H9 (cell line): Measurements from ENCODE around the gene MARCHF3. TPM values are rescaled to one million over a fixed set of nuclear protein-coding genes. Genes with fewer than 3 reads are reported as not detected.

Experiments
- DNase-seq: peaks from one replicate; pipeline ENCODE4 v3.0.0-alpha.2; 2017
- H2AFZ ChIP-seq: one replicate; pipeline ENCODE4 v1.6.1; 2013; ENCODE audit warnings: mild to moderate bottlenecking, low read length, control low read depth, moderate library complexity
- H2AK5ac ChIP-seq: 2 replicates; pipeline ENCODE4 v1.6.1; 2013; ENCODE audit warnings: low read length, control low read depth, mixed read lengths; ENCODE audit not compliant: insufficient read length
- H2BK120ac ChIP-seq: one replicate; pipeline ENCODE4 v1.6.1; 2013; ENCODE audit warnings: low read depth, mild to moderate bottlenecking, low read length, control low read depth, inconsistent platforms; ENCODE audit not compliant: poor library complexity, severe bottlenecking
- H2BK12ac ChIP-seq: 2 replicates; pipeline ENCODE4 v1.6.1; 2013; ENCODE audit warnings: low read length, control low read depth, mixed read lengths, low read depth; ENCODE audit not compliant: insufficient read length
- H2BK15ac ChIP-seq: 2 replicates; pipeline ENCODE4 v1.6.1; 2013; ENCODE audit warnings: low read depth, low read length, control low read depth
- H2BK20ac ChIP-seq: one replicate; pipeline ENCODE4 v1.6.1; 2013; ENCODE audit warnings: low read depth, mild to moderate bottlenecking, low read length, control low read depth, inconsistent platforms; ENCODE audit not compliant: poor library complexity, severe bottlenecking
- H2BK5ac ChIP-seq: 2 replicates; pipeline ENCODE4 v1.6.1; 2013; ENCODE audit warnings: low read length, control low read depth, mixed read lengths; ENCODE audit not compliant: insufficient read length
- H3K14ac ChIP-seq: 2 replicates; pipeline ENCODE4 v1.6.1; 2013; ENCODE audit warnings: low read length, control low read depth; ENCODE audit not compliant: insufficient read depth
- H3K18ac ChIP-seq: 2 replicates; pipeline ENCODE4 v1.6.1; 2013; ENCODE audit warnings: low read depth, mild to moderate bottlenecking, mixed read lengths, low read length, control low read depth; ENCODE audit not compliant: insufficient read length
- H3K23ac ChIP-seq: 2 replicates; pipeline ENCODE4 v1.6.1; 2013; ENCODE audit warnings: low read length, control low read depth, mixed read lengths, low read depth; ENCODE audit not compliant: insufficient read length
- H3K23me2 ChIP-seq: 2 replicates; pipeline ENCODE4 v1.6.1; 2013; ENCODE audit warnings: low read depth, mild to moderate bottlenecking, mixed read lengths, low read length, control low read depth; ENCODE audit not compliant: insufficient read length, poor library complexity, severe bottlenecking
- H3K27ac ChIP-seq: 2 replicates; pipeline ENCODE4 v1.5.1; 2013; ENCODE audit warnings: low read length, control low read depth, mixed read lengths, low read depth; ENCODE audit not compliant: insufficient read length
- H3K27me3 ChIP-seq: 2 replicates; pipeline ENCODE4 v1.6.1; 2013; ENCODE audit warnings: low read length, control low read depth, inconsistent platforms; ENCODE audit not compliant: insufficient read depth
- H3K4ac ChIP-seq: 2 replicates; pipeline ENCODE4 v1.6.1; 2013; ENCODE audit warnings: low read depth, mild to moderate bottlenecking, control low read depth, inconsistent platforms, low read length, moderate library complexity
- H3K4me1 ChIP-seq: 2 replicates; pipeline ENCODE4 v1.6.1; 2013; ENCODE audit warnings: low read length, control low read depth, inconsistent platforms; ENCODE audit not compliant: insufficient read depth
- H3K4me2 ChIP-seq: 2 replicates; pipeline ENCODE4 v1.6.1; 2013; ENCODE audit warnings: low read length, control low read depth, mixed read lengths; ENCODE audit not compliant: insufficient read length, insufficient read depth
- H3K56ac ChIP-seq: 2 replicates; pipeline ENCODE4 v1.6.1; 2013; ENCODE audit warnings: low read depth, mild to moderate bottlenecking, mixed read lengths, low read length, control low read depth; ENCODE audit not compliant: insufficient read length
- H3K79me1 ChIP-seq: 2 replicates; pipeline ENCODE4 v1.6.1; 2013; ENCODE audit warnings: low read depth, mild to moderate bottlenecking, moderate library complexity, low read length, control low read depth, inconsistent platforms; ENCODE audit not compliant: insufficient read depth, poor library complexity, severe bottlenecking
- H3K79me2 ChIP-seq: 2 replicates; pipeline ENCODE4 v1.6.1; 2013; ENCODE audit warnings: low read length, control low read depth, inconsistent platforms; ENCODE audit not compliant: insufficient read depth
- H3K9ac ChIP-seq: 2 replicates; pipeline ENCODE4 v1.6.1; 2013; ENCODE audit warnings: low read length, control low read depth, mixed read lengths; ENCODE audit not compliant: insufficient read length; ENCODE audit errors: extremely low read depth
- H3K9me3 ChIP-seq: one replicate; pipeline ENCODE4 v1.6.1; 2013; ENCODE audit warnings: low read depth, low read length, inconsistent platforms; ENCODE audit not compliant: control insufficient read depth
- H3T11ph ChIP-seq: one replicate; pipeline ENCODE4 v1.6.1; 2013; ENCODE audit warnings: mild to moderate bottlenecking, low read length, control low read depth, inconsistent platforms
- H4K20me1 ChIP-seq: one replicate; pipeline ENCODE4 v1.6.1; 2013; ENCODE audit not compliant: control insufficient read depth, insufficient read length, insufficient read depth
- H4K5ac ChIP-seq: 2 replicates; pipeline ENCODE4 v1.6.1; 2013; ENCODE audit warnings: low read depth, mild to moderate bottlenecking, mixed read lengths, low read length, control low read depth; ENCODE audit not compliant: insufficient read length
- H4K8ac ChIP-seq: replicated peaks from 2 replicates; pipeline ENCODE4 v1.6.1; 2013; ENCODE audit warnings: low read length, control low read depth, mixed read lengths, low read depth; ENCODE audit not compliant: insufficient read length
- H4K91ac ChIP-seq: 2 replicates; pipeline ENCODE4 v1.6.1; 2013; ENCODE audit warnings: low read depth, mild to moderate bottlenecking, moderate library complexity, mixed read lengths, low read length, control low read depth; ENCODE audit not compliant: insufficient read length
- H3K27ac Mint-ChIP-seq, 3 experiments: 2 replicates in 2 of 3; 3 replicates in 1 of 3; pipeline ENCODE4 v1.8.0; 2020 to 2021; ENCODE audit warnings: mixed read lengths in 3 of 3, mild to moderate bottlenecking in 1 of 3, moderate library complexity in 1 of 3
- H3K27me3 Mint-ChIP-seq: 2 replicates; pipeline ENCODE4 v1.8.0; 2021; ENCODE audit warnings: low read depth, mild to moderate bottlenecking, moderate library complexity, mixed read lengths
- H3K36me3 Mint-ChIP-seq, 3 experiments: 2 replicates in 2 of 3; 3 replicates in 1 of 3; pipeline ENCODE4 v1.8.0; 2020 to 2021; ENCODE audit warnings: low read depth in 3 of 3, mixed read lengths in 3 of 3; ENCODE audit not compliant: insufficient read depth in 1 of 3
- H3K4me1 Mint-ChIP-seq, 2 experiments: 2 replicates each; pipeline ENCODE4 v1.8.0; 2020; ENCODE audit warnings: mixed read lengths in 2 of 2
- H3K4me3 Mint-ChIP-seq, 2 experiments: 2 replicates in 1 of 2; 3 replicates in 1 of 2; pipeline ENCODE4 v1.8.0; 2020 to 2021; ENCODE audit warnings: mild to moderate bottlenecking in 2 of 2, mixed read lengths in 2 of 2, moderate library complexity in 1 of 2
- H3K9me3 Mint-ChIP-seq, 2 experiments: 2 replicates in 1 of 2; 3 replicates in 1 of 2; pipeline ENCODE4 v1.8.0; 2020; ENCODE audit warnings: mild to moderate bottlenecking in 2 of 2, mixed read lengths in 2 of 2, moderate library complexity in 1 of 2
- WGBS: extraction: QIAGEN DNeasy Blood & Tissue Kit; methylation state at CpG from one replicate; pipeline ENCODE4 v1.1.7; 2013; ENCODE audit warnings: missing lambda C conversion rate, low lambda C conversion rate, mixed read lengths; ENCODE audit not compliant: insufficient read length; ENCODE audit errors: extremely low coverage; 5-methylcytosine and 5-hydroxymethylcytosine counted together
- total RNA-seq: library from RNA; stranded (reverse); gene quantifications from 2 replicates; pipeline ENCODE4 v1.2.1, GENCODE V29; 2021
- TF ChIP-seq, protein P1 (sequence below): fragments of 200-600 bp; sonication (generic); conservative IDR thresholded peaks from 3 replicates; pipeline ENCODE4 v1.8.0; 2021; ENCODE audit warnings: antibody characterized with exemption, mild to moderate bottlenecking

MARCHF3 gene
- total RNA-seq, 1 experiment from 2014 or later, result 17.7 TPM

DNA sequence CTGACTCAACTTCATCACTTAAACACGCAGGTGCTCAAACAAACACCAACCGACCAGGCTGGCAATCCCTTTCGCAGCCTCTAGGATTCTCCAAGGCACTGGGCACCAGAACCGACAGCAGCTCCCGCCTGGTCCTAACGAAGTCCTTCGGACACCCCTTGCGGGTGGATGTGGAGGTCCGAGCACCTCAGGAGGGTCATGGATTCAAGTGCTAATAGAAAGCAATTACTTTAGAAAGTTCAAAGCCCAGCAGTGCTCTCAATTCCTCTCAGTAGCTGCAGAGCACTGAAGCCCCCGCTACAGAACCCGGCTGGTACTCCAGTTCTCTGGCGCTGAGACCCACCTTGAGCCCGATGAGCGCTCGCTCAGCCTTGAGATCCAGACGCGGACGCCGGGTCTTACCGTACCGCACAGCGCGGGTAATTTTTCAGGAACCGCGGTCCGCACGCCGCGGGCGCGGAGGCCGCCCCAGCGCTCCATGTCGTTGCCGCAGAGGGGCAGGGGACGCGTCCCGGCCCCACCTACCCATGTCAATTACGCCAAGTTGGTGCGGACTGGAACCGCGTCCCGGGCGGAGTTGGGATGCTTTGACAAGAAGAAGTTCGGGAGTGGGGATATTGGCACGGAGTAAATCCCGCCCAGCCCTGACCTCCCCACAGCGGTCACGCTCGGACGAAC is 638 bp downstream of the MARCHF3 start:
- Histone ChIP-seq H3K18ac (no peak overlapping the region), H2BK12ac (no peak overlapping the region), H3K4me1 (0 out of 2 replicates have a peak, but pooled peaks cover 2% of the 10 kb centered on the region), H3K56ac (no peak overlapping the region), H2AFZ (no peak overlapping the region), H4K8ac (no peak overlapping the region), H3K23ac (no peak overlapping the region), H2BK15ac (no peak overlapping the region), H3K27me3 (no peaks in the 10 kb centered on the region; the same call in 1 of the 2 replicates), H4K91ac (no peak overlapping the region), H3K27ac (no peak overlapping the region), H3K23me2 (peaks cover 18% of the 10 kb centered on the region), H3T11ph (no peak overlapping the region), H3K79me1 (no peaks in the 10 kb centered on the region), H2AK5ac (no peak overlapping the region), H3K9me3 (no peaks in the 10 kb centered on the region), H3K4me2 (peak overlapping the region; percentile 55), H3K14ac (0 out of 2 replicates have a peak overlapping the region, but pooled peaks have one; percentile 39), H3K4ac (no peak overlapping the region), H3K79me2 (no peaks in the 10 kb centered on the region), H4K5ac (no peak overlapping the region), H4K20me1 (no peaks in the 10 kb centered on the region), H2BK20ac (no peak overlapping the region), H2BK5ac (no peak overlapping the region), H2BK120ac (no peak overlapping the region), H3K9ac (peak overlapping the region; percentile 62)
- no CpG with 5 or more reads among the region's 51 CpGs for WGBS
- H3K4me3 Mint-ChIP-seq, result peak overlapping the region; percentile 81 to 88
- peaks cover 0 to 3% of the 10 kb centered on the region in 2 experiments; a peak in 1 of 5 replicates for H3K9me3 Mint-ChIP-seq
- H3K36me3 Mint-ChIP-seq, result peaks cover 0 to 4% (median 0%) of the 10 kb centered on the region in 3 experiments; a peak in 1 of 7 replicates
- peaks cover 48% of the 10 kb centered on the region for H3K27me3 Mint-ChIP-seq
- DNase-seq, result peak; percentile 77
- H3K27ac Mint-ChIP-seq, result no peak overlapping the region
- TF ChIP-seq, protein P1, sequence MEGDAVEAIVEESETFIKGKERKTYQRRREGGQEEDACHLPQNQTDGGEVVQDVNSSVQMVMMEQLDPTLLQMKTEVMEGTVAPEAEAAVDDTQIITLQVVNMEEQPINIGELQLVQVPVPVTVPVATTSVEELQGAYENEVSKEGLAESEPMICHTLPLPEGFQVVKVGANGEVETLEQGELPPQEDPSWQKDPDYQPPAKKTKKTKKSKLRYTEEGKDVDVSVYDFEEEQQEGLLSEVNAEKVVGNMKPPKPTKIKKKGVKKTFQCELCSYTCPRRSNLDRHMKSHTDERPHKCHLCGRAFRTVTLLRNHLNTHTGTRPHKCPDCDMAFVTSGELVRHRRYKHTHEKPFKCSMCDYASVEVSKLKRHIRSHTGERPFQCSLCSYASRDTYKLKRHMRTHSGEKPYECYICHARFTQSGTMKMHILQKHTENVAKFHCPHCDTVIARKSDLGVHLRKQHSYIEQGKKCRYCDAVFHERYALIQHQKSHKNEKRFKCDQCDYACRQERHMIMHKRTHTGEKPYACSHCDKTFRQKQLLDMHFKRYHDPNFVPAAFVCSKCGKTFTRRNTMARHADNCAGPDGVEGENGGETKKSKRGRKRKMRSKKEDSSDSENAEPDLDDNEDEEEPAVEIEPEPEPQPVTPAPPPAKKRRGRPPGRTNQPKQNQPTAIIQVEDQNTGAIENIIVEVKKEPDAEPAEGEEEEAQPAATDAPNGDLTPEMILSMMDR, result peak; percentile 69
- peaks cover 34 to 36% of the 10 kb centered on the region in 2 experiments for H3K4me1 Mint-ChIP-seq
